HG02870 (cell line): Measurements from ENCODE around the gene MYMK.

Experiments used
- ATAC-seq: cut with Tn5 transposase; IDR thresholded peaks from one replicate; pipeline ENCODE4 v1.9.1; 2021; ENCODE audit warnings: mild to moderate bottlenecking, moderate library complexity; ENCODE audit not compliant: unreplicated experiment

The MYMK gene

GRCh38 chr9:133536080-133536479 is 11.3 kb upstream of the MYMK start:
- ATAC-seq, result no peak

GRCh38 chr9:133535306-133535877 is 10.6 kb upstream of the MYMK start:
- no peak for ATAC-seq

- ATAC-seq, result no peak
Measured at GRCh38 chr9:133534346-133535291, 9.9 kb upstream of the MYMK start, which contains the start of gene ADAMTSL2. Gene ADAMTSL2 (plus strand): TSS chr9:133534704. CDS start chr9:133536713, 2,009 bp downstream.

DNA sequence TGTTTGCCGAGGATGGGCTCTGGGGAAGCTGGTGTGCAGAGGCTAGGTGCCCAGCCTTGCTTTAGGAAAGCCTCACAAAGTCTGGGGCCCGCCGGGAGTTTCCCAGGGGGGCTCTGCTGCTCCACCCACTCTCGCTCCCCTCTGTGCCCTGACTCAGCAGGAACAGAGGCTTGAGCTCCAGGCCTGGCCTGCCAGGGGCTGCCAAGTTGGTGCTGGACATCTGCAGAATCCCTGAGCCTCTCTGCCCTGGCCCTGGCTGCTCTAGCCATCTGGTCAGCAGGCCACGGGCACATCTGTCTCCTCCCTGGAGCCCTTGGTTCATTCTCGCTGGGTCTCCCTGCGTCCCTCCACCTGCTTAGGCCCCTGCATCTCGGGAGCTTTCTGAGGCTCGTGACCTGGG is 9.1 kb upstream of the MYMK start:
- no peak for ATAC-seq

DNA sequence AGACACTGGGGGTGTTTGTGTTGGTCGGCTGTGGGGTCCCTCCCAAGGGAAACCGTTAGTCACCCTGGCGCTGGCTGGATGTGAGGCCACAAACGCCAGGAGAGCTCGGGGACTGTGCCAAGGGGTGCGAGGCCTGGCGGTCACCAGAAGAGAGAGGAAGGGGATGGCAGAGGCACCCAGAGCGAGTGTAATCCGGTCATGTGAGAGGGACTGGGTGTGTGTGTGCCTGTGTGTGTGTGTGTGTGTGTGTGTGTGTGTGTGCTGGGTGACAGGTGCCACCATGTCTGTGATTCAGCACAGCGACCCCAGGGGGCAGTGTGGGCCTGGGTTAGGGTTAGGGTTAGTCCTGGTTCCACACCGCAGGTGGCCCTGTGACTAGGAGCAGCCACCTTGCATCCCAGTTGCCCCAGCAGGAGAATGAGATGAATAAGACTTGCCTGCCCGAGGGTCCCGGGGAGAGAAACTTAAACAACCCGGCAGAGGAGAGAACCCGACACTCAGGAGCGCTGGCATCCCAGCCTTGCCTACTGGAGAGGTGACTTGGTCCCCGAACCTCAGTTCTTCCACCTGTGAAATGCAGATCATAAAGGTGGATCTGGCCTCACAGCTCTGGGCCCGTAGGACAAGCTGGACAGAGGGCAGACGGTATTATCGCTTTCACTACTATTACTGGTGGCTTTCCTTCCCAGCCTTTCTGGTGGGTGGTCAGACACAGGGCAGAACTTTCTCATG is 8.3 kb upstream of the MYMK start:
- ATAC-seq, result no peak

- ATAC-seq, result no peak
Measured at GRCh38 chr9:133531293-133531692, 6.5 kb upstream of the MYMK start.

GRCh38 chr9:133529874-133530273 is 5.1 kb upstream of the MYMK start:
- no peak for ATAC-seq

GRCh38 chr9:133529457-133529856 is 4.7 kb upstream of the MYMK start:
- no peak for ATAC-seq

DNA sequence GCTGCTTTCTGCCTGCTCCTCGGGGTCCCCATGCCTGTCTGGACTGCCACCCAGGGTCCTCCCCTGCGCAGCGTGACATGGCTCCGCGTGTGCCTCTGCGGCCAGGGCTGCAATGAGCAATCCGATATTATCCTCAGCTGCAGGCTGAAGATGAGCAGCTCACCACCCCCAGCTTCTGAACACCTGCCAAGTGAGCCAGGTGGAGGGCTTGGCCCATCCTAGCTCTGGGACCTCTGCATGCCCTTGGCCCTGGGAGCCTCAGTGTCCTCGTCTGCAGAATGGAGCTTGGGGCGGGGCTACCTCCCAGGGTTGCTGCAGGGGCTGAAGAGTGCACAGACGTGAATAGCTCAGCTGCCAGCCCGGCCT is 4.1 kb upstream of the MYMK start:
- no peak for ATAC-seq

GRCh38 chr9:133528001-133528875 is 3.5 kb upstream of the MYMK start:
- no peak for ATAC-seq

DNA sequence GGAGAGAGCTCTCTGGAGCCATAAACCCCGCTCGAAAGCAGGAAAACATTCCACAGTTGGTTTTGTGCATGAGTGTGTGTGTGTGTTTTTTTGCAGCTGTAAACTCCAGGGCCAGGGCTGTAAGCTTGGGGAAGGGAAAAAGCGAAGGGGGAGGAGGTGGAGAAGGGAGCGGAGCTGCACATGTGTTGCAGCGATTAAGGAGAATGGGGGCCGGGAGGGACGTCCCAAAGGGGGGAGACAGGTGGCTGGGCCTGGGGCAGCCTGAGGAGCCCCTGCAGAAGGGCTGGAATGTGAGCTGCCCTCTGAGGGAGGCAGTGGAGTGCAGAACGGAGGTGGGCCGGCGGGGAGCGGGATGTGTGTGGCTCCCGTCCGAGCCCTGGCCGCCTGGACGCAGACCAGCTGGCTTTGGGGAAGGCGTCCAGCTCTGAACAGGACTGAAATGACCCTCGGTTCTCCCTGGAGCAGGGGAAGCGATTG is 2.7 kb upstream of the MYMK start:
- no peak for ATAC-seq

- ATAC-seq, result no peak
Measured at GRCh38 chr9:133526721-133527321, 2.1 kb upstream of the MYMK start.

DNA sequence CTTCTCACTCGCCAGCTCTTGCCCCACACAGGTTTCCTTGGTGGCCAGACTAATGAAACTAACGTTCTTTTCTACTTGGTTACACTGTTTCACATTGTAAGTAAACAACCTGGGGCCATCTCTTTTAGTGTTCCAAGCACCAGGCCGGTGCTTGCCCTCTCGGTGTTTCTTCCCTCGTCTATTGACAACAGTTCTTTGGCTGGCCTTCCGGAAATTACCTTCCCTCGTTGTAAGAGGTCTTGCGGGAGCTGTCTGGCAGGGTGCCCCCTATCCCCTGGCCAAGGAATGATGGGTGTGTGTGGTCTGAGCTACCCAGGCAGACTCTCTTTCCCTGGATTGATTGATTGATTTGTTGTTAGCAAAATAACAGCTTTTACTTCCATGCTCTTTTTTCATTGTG is 918 bp upstream of the MYMK start:
- no peak for ATAC-seq

DNA sequence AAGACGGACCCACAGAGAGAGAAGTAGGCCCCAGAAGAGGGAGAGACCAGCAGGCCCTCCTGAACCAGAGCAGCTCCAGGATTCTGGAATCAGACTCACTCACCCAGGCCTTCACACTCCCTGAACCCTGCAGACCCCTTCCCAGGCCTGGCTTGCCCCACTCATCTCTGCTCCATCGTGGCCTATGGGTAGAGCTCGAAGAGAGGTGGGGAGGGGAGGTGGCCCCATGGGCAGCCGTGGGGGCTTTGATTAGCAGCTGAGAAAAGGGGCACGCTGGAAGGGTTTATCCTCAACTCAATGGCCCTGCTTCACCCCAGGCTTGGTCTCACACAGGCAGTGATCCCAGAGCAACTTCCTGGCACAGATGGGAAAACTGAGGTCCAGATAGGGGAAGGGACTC is 613 bp downstream of the MYMK start:
- ATAC-seq, result no peak

GRCh38 chr9:133523106-133523505 is 1.7 kb downstream of the MYMK start:
- no peak for ATAC-seq

DNA sequence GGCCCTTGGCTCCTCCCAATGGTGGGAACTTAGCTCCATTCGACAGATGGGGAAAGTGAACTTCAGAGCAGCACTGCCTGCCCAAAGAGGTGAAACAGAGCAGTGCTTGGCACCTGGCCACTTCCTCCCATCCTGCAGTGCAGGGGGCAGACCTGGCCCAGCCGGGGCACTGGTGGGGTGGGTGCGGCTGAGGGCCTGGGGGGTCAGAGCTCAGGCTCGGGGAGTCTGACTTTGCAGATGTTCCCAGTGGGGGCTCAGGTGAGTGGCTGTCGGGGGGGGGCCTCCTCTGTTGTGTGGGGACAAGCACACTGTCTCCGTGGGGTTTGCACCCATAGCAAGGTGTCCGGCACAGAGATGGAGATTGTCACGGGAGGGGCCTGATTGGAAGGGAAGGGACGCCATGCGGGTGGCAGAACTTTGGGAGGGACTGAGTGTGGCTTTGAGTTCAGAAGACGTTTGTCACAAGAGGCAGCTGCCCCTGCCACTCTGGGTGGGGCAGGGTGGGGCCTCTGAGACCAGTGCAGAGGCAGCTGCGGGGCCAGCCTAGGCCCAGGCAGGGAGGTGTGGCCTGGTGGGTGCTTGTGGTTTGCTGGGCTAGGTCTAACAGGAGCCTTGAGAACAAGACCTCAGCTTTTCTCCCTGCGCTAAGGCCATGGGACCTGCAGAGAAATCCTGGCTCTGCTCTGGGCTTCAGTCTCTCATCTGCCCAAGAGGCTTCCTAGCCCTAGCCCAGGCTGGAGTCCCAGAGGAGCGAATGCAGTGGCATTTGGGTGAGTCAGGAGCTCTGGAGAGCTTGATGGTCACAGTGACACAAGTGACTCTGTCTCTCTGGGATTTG is 2.5 kb downstream of the MYMK start:
- no peak for ATAC-seq

GRCh38 chr9:133521122-133522072 is 3.4 kb downstream of the MYMK start:
- no peak for ATAC-seq

- no peak for ATAC-seq
Measured at GRCh38 chr9:133520121-133520835, 4.5 kb downstream of the MYMK start.
